RWPE2 (cell line): ENCODE results near the gene EFNA5.

Experiments used
- ATAC-seq: fragments of 200-7000 bp; cut with Tn5 transposase; 3 replicates; pipeline ENCODE4 v1.9.1; 2021; ENCODE audit warnings: low read depth
- DNase-seq: peaks from one replicate; pipeline ENCODE4 v3.0.0-alpha.2; 2020; ENCODE audit warnings: low spot score
- H3K27ac ChIP-seq: fragments of 450-650 bp; 2 replicates; pipeline ENCODE4 v1.5.1; 2017; ENCODE audit warnings: mild to moderate bottlenecking; ENCODE audit not compliant: poor library complexity, severe bottlenecking
- H3K27me3 ChIP-seq: fragments of 250-450 bp; sonication (Bioruptor Pico); 2 replicates; pipeline ENCODE4 v1.5.1; 2021; ENCODE audit warnings: mild to moderate bottlenecking, moderate library complexity; ENCODE audit not compliant: insufficient read depth, poor library complexity, severe bottlenecking
- H3K36me3 ChIP-seq: fragments of 250-450 bp; sonication (Bioruptor Pico); 2 replicates; pipeline ENCODE4 v1.5.1; 2020; ENCODE audit warnings: low read depth, mild to moderate bottlenecking, moderate library complexity
- H3K4me1 ChIP-seq: fragments of 250-450 bp; sonication (Bioruptor Pico); 2 replicates; pipeline ENCODE4 v1.5.1; 2021; ENCODE audit warnings: mild to moderate bottlenecking, moderate library complexity; ENCODE audit not compliant: insufficient read depth, poor library complexity, severe bottlenecking
- H3K4me3 ChIP-seq: fragments of 250-450 bp; sonication (Bioruptor Pico); 2 replicates; pipeline ENCODE4 v1.5.1; 2021; ENCODE audit warnings: mild to moderate bottlenecking, moderate library complexity; ENCODE audit not compliant: severe bottlenecking
- H3K9me3 ChIP-seq: fragments of 250-450 bp; sonication (Bioruptor Pico); 2 replicates; pipeline ENCODE4 v1.5.1; 2021; ENCODE audit warnings: mild to moderate bottlenecking, moderate library complexity; ENCODE audit not compliant: severe bottlenecking
- TF ChIP-seq, protein P1 (sequence below): fragments of 450-650 bp; IDR thresholded peaks from one replicate; pipeline ENCODE4 v1.5.1; 2017; ENCODE audit warnings: mild to moderate bottlenecking, moderate library complexity; ENCODE audit not compliant: poor library complexity, severe bottlenecking

EFNA5 gene

GRCh38 chr5:107428303-107428813 is 242.4 kb downstream of the EFNA5 start:
- no peaks in the 10 kb centered on the region for H3K9me3 ChIP-seq
- peaks cover 4% of the 10 kb centered on the region; the same call in 1 of the 2 replicates for H3K36me3 ChIP-seq
- TF ChIP-seq, protein P1, sequence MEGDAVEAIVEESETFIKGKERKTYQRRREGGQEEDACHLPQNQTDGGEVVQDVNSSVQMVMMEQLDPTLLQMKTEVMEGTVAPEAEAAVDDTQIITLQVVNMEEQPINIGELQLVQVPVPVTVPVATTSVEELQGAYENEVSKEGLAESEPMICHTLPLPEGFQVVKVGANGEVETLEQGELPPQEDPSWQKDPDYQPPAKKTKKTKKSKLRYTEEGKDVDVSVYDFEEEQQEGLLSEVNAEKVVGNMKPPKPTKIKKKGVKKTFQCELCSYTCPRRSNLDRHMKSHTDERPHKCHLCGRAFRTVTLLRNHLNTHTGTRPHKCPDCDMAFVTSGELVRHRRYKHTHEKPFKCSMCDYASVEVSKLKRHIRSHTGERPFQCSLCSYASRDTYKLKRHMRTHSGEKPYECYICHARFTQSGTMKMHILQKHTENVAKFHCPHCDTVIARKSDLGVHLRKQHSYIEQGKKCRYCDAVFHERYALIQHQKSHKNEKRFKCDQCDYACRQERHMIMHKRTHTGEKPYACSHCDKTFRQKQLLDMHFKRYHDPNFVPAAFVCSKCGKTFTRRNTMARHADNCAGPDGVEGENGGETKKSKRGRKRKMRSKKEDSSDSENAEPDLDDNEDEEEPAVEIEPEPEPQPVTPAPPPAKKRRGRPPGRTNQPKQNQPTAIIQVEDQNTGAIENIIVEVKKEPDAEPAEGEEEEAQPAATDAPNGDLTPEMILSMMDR: no peak
- DNase-seq: no peak
- peak overlapping the region; percentile 97 for H3K27ac ChIP-seq
- H3K4me1 ChIP-seq: peaks cover 49% of the 10 kb centered on the region
- ATAC-seq: no peak
- H3K27me3 ChIP-seq: no peaks in the 10 kb centered on the region
- H3K4me3 ChIP-seq: no peak overlapping the region

GRCh38 chr5:107426872-107427271 is 243.9 kb downstream of the EFNA5 start:
- Histone ChIP-seq H3K36me3 (peaks cover 4% of the 10 kb centered on the region; the same call in 1 of the 2 replicates), H3K4me3 (no peak overlapping the region), H3K27ac (peak overlapping the region; percentile 97), H3K9me3 (no peaks in the 10 kb centered on the region), H3K4me1 (peaks cover 46% of the 10 kb centered on the region), H3K27me3 (no peaks in the 10 kb centered on the region)
- no peak for DNase-seq
- no peak for ATAC-seq
- TF ChIP-seq, protein P1: no peak

- DNase-seq (no peak), ATAC-seq (no peak)
- Histone ChIP-seq H3K4me1 (peaks cover 40% of the 10 kb centered on the region), H3K27ac (peak overlapping the region; percentile 97), H3K36me3 (peaks cover 4% of the 10 kb centered on the region), H3K9me3 (no peaks in the 10 kb centered on the region), H3K4me3 (no peak overlapping the region), H3K27me3 (no peaks in the 10 kb centered on the region)
- TF ChIP-seq, protein P1: no peak
Measured at GRCh38 chr5:107426209-107426608, 244.5 kb downstream of the EFNA5 start.

- no peak overlapping the region for H3K4me3 ChIP-seq
- no peaks in the 10 kb centered on the region for H3K9me3 ChIP-seq
- TF ChIP-seq, protein P1: no peak
- DNase-seq (no peak), ATAC-seq (peak; percentile 93)
- peaks cover 40% of the 10 kb centered on the region for H3K4me1 ChIP-seq
- no peaks in the 10 kb centered on the region for H3K27me3 ChIP-seq
- peaks cover 4% of the 10 kb centered on the region for H3K36me3 ChIP-seq
- H3K27ac ChIP-seq: peak overlapping the region; percentile 97
Measured at GRCh38 chr5:107425541-107426031, 245.2 kb downstream of the EFNA5 start.

DNA sequence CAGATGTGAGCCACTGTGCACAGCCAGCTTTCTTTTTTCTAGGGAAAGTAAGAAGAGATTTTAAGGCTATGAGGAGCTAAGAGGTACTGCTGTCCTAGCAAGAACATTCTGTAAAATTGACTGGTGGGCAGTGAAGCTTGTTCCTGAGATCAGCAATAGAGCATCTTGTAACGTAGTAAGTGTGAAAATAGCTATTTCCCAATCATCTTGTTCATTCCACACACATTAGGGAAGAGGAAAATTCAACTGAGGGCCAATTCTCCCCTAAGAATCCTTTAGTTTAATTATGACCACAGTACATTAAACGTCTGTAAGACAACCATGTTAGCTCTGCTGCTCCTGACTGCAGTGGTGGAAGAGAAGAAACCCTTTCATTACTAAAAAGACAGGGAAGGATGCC is 246.2 kb downstream of the EFNA5 start:
- peaks cover 40% of the 10 kb centered on the region for H3K4me1 ChIP-seq
- H3K27ac ChIP-seq: peak overlapping the region; percentile 97
- no peak for ATAC-seq
- peaks cover 4% of the 10 kb centered on the region for H3K36me3 ChIP-seq
- TF ChIP-seq, protein P1: no peak
- no peaks in the 10 kb centered on the region for H3K27me3 ChIP-seq
- no peak overlapping the region for H3K4me3 ChIP-seq
- H3K9me3 ChIP-seq: no peaks in the 10 kb centered on the region
- DNase-seq: no peak
